HTR-8/SVneo (cell line): ENCODE measurements around the gene A3GALT2.
"Not testable (repeated sequence)": the region's sequence is repeated elsewhere in the genome, so short reads cannot be mapped to it uniquely, and the experiment has no call there.

Experiments used
- DNase-seq: peaks from one replicate; pipeline ENCODE4 v3.0.0; 2011; ENCODE audit warnings: low spot score, mixed read lengths; ENCODE audit not compliant: insufficient read length
- FAIRE-seq: peaks from 2 replicates; lab custom pipeline; 2011; peaks lifted over from hg19 to GRCh38; lab: Jason Lieb, UNC

A3GALT2 gene

DNA sequence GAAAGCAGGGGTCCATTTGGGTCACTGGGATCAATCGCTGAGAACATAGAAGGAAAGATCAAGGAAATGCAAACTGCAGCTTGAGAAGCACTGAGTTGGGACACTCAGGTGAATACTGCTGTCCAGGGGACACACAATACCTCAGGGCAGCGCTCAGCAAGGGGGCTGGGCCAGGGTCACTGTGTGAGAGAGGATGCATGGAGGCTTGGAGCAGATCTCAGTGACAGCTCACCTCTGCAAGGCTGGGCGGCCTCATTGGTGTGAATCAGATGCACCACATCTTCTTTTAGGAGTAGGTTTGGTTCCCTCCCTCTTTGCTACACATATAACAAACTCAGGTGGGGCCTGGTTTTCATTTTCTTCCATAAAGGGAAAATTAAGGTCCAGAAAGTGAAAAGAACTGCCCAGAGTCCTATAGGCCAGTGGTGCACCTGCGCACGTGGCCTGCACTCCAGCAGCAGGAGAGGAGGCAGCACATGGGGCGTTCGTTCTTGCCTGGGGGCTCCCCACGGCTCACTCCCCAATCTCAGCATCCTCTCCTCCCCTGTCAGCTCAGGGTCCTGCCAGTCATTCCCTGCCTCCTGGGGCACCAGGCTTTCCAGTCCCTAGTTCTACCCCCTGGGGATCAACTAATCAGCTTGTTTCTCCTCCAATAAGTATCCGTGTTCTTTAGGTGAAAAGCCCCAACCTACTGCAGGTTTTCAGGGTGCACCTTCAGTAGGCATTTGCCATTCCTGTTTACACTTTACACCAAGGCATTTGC lies 1.5 kb downstream of the A3GALT2 start:
- DNase-seq: no peak
- FAIRE-seq: no peak

DNA sequence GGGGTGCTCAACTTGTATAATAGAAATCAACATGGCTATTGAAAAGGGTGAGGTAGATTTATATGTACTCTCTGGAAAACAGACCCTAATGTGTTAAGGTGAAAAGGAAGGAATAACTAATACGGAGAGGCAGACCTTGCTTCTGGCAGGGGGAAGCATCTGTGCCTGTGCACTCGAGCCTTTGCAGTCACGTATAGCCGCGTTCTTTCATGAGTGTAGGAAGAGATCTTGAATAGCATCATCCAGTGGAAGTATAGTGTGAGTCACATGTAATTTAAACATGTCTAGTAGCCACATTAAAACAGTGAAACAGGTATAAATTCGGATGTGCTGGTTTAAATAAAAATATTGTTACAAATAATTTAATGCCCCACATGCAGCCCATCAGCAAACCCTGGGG lies 3.0 kb downstream of the A3GALT2 start:
- DNase-seq (no peak), FAIRE-seq (no peak)

DNA sequence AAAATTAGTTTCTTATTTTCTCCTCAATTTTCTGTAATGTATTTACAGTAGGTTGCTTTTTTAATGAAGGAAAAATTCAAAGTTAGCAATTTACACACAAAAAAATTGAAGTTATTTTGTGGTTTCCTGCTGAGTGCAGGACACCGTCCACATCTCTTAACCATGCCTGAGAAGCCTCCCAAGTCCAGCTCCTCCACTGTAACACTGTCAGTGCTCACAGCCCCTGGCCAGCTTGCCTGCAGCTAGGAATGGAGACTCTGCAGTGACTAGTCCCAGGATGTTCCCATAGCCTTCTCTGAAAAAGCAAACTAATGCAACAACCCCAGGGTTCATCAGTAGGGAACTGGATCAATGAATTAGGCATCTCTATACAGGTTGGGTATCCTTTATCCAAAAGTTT lies 3.5 kb downstream of the A3GALT2 start:
- FAIRE-seq (no peak), DNase-seq (no peak)

- FAIRE-seq (no peak), DNase-seq (no peak)
These were observed 4.3 kb downstream of the A3GALT2 start for GRCh38 chr1:33316601-33317000.

DNA sequence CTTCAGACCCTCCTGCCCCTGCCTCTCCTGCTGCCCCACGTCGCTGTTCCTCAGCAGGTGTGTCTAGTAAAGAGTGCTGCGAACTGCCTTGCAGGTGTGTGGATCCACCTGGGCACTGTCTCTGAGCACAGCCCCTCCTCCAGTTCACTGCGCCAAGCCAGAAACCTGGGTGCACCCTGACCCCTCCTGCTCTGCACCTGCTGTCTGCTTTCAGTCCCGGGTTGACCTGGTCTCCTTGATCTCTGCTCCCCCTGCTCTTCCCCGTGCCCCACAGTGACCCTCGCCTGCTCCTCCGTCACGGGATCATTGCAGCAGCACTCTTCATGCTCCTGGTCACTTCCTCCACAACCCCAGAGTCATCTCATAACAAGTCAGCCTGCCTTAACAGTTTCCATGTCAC lies 6.5 kb downstream of the A3GALT2 start:
- DNase-seq (no peak), FAIRE-seq (no peak)

GRCh38 chr1:33312413-33312749 lies 8.5 kb downstream of the A3GALT2 start:
- FAIRE-seq: no peak
- no peak for DNase-seq

- FAIRE-seq: no peak
- no peak for DNase-seq
These were observed 9.0 kb downstream of the A3GALT2 start for GRCh38 chr1:33311706-33312412.

DNA sequence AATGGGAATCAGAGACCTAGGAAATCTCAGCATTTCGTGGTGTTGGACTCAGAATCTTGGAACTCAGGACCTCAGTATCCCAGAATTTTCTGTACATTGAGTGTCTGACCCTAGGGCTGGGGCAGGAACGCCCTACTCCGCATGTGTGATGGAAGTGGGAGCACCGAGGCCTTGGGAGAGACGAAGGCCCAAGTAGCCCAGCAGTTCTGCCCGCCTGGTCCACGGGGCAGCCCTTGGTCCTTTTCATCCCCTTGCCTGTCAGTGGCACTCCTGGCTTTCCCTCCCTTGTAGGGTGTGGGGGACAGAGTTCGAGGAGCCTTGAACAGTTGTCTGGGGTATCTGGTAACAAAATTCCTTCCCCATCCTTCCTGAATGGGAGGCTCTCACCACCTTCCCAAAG lies 10.2 kb downstream of the A3GALT2 start:
- DNase-seq: no peak
- FAIRE-seq: no peak

- not testable (repeated sequence) for DNase-seq, FAIRE-seq
These were observed 11.5 kb downstream of the A3GALT2 start for GRCh38 chr1:33309351-33309750.

DNA sequence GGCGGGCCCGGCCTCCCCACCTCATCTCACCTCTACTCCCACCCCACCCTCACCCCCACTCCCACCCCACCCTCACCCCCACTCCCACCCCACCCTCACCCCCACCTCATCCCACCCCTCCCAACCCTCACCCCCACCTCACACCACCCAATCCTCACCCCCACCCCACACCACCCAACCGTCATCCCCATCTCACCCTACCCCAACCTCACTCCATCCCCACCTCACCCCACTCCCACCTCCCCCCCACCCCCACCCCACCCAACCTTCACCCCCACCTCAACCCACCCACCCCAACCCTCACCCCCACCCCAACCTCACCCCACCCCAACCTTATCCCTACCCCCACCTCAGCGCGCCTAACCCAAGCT lies 13.4 kb downstream of the A3GALT2 start:
- DNase-seq (no peak), FAIRE-seq (no peak)

GRCh38 chr1:33306653-33307493 lies 14.0 kb downstream of the A3GALT2 start:
- no peak for FAIRE-seq

DNA sequence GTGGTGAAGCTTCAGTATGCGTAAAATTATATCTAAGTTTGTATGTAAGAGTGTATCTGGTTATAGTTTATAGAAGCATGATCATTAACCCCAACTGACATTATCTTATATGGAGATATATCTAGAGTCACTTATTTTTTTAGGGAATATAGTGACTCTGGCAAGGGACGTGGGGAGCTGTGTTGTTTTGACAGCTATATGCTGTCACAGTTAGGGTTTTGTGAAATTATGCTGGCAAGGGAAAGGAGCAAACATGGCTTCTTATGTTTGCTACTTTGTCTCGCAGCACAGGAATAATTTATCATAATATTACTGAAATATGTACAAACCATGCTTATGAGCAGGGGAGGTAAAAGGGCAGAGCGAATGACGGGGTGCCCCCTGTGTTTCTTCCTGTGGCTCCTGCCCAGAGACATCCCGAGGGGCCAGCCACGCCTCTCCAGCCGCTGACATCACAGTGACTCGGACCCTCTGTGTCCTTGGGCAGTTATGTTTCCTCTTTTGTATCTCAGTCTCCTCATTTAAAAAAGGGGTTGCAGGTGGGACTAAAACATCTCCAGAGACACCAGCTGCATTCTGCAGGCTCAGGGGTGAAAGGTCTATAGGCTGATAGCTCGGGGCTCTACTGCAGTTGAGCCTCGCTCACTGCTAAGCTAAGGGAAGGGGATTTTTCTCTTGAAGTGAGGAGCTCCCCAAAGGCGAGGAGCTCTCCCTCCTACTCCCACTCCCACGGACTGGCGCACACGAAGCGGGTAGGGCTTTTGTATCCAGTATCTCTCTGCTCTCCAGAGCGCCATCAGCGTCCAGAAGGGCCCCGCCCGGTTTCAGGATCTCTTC lies 14.9 kb downstream of the A3GALT2 start:
- DNase-seq (no peak), FAIRE-seq (no peak)

More at GRCh38 chr1:33306653-33307493, 14.0 kb downstream of the A3GALT2 start:
- no peak for DNase-seq

DNA sequence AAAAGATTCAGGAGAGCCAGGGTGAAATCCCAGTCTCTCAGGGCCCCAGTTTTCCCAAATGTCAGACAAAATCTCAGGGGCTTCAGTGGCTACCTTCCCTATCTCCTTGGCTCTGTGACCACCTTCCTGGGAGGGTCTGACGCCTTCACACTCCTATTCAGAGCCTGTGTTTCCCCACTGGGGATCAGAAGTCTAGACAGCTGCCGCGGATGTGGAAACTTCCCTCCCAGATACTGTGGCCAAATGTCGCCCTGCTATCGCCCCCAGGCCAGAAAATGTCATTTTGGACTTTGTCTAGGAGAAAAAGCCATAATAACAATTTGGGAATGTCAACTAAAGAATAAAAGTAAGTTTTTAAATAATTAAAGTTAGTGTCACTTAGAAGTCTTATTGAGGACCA lies 15.9 kb downstream of the A3GALT2 start:
- no peak for FAIRE-seq
- DNase-seq: no peak

- DNase-seq (no peak), FAIRE-seq (no peak)
These were observed 18.6 kb downstream of the A3GALT2 start for GRCh38 chr1:33302325-33302724.

DNA sequence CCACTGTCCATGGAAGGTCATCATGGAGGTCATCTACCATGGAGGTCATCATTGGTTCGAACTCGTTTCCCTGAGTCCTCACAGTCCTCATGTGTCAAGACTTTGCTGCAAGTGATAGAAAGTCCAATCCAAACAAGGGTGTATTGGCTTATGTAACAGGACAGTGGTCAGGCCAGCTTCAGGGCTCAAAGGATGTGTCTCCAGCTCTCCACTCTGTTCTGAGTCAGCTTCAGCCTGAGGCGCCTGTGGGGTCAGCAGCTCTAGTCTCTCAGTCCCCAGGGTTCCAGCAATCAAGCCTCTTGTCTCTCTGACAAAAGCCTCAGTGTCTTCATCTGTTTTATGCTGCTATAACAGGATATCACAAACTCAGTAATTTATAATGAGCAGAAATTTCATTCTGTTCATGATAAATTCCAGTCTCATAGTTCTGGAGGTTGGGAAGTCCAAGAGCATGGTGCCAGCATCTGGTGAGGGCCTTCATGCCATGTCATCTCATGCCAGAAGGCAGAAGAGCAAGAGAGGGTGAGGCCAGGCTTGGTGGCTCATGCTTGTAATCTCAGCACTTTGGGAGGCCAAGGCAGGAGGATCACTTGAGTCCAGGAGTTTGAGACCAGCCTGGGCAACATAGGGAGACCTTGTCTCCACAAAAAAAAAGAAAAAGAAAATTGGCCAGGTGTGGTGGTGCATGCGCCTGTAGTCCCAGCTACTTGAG lies 19.5 kb downstream of the A3GALT2 start:
- FAIRE-seq: no peak
- no peak for DNase-seq

- DNase-seq (no peak), FAIRE-seq (no peak)
These were observed 20.2 kb downstream of the A3GALT2 start for GRCh38 chr1:33300673-33301072.

GRCh38 chr1:33299461-33300155 lies 21.3 kb downstream of the A3GALT2 start:
- FAIRE-seq (no peak), DNase-seq (no peak)

- DNase-seq (peak; percentile 72), FAIRE-seq (no peak)
These were observed 22.1 kb downstream of the A3GALT2 start for GRCh38 chr1:33298623-33299277.
